K562 (cell line): ENCODE measurements around the gene METTL6. TPM values are rescaled to one million over a fixed set of nuclear protein-coding genes. Genes with fewer than 3 reads are reported as not detected.

Experiments
- ATAC-seq: fragments of 200-7000 bp; cut with Tn5 transposase; 3 replicates; pipeline ENCODE4 v1.9.1; 2020; ENCODE audit warnings: moderate library complexity
- BruUV-seq: library from RNA; stranded (reverse); fragments of 400-500 nt; replicated peaks from 2 replicates; lab custom pipeline; 2021; lab: Mats Ljungman, UMichigan
- CTCF ChIA-PET: fragments of 300-600 bp; formaldehyde crosslinking; extraction: SDS; loops from one replicate; lab custom pipeline; 2021; ENCODE audit warnings: low intra/inter-chr PET ratio; lab: Yijun Ruan, JAX
- POLR2A ChIA-PET: fragments of 300-600, 350-650 bp; sonication (Branson Sonifier 250); formaldehyde crosslinking; extraction: SDS; loops from one replicate; lab custom pipeline; 2021; ENCODE audit warnings: antibody characterized with exemption, inconsistent platforms; lab: Yijun Ruan, JAX
- DNase-seq, 4 experiments: peaks; one replicate each; pipeline versions ENCODE4 v3.0.0 to v3.0.0-alpha.2; 2011 to 2018; ENCODE audit warnings: low spot score in 3 of 4, mixed read lengths in 3 of 4; ENCODE audit errors: extremely low read depth in 1 of 4
- FAIRE-seq: peaks from 2 replicates; lab custom pipeline; 2011; peaks lifted over from hg19 to GRCh38; lab: Jason Lieb, UNC
- H2AFZ ChIP-seq: 2 replicates; pipeline ENCODE4 v1.6.0; 2011; ENCODE audit warnings: low read depth, low read length, control low read depth, inconsistent platforms
- H3K27ac ChIP-seq: fragments of 200-600 bp; 3 replicates; pipeline ENCODE4 v1.8.0; 2011; ENCODE audit warnings: low read depth, mild to moderate bottlenecking, control low read depth, inconsistent platforms, low read length, moderate library complexity, mixed read lengths; ENCODE audit errors: extremely low read depth
- H3K27me3 ChIP-seq, 2 experiments: fragments of 300-600 bp in 1 of 2; 2 replicates in 1 of 2; 3 replicates in 1 of 2; pipeline versions ENCODE4 v1.6.0 to v1.8.0; 2011; ENCODE audit warnings: inconsistent platforms in 2 of 2, low read length in 2 of 2, mild to moderate bottlenecking in 1 of 2, mixed read lengths in 1 of 2, moderate library complexity in 1 of 2; ENCODE audit not compliant: control insufficient read depth in 2 of 2, insufficient read depth in 2 of 2
- H3K36me3 ChIP-seq: fragments of 300-600 bp; 3 replicates; pipeline ENCODE4 v1.8.0; 2011; ENCODE audit warnings: mild to moderate bottlenecking, low read length, inconsistent platforms; ENCODE audit not compliant: control insufficient read depth, insufficient read depth
- H3K4me1 ChIP-seq, 2 experiments: fragments of 200-600 bp in 1 of 2; replicated peaks in 1 of 2; 2 replicates in 1 of 2; 3 replicates in 1 of 2; pipeline versions ENCODE4 v1.5.1 to v1.8.0; 2011; ENCODE audit warnings: inconsistent platforms in 2 of 2, low read length in 2 of 2, mild to moderate bottlenecking in 1 of 2, mixed read lengths in 1 of 2, moderate library complexity in 1 of 2; ENCODE audit not compliant: control insufficient read depth in 2 of 2, insufficient read depth in 2 of 2
- H3K4me2 ChIP-seq: 2 replicates; pipeline ENCODE4 v1.6.1; 2011; ENCODE audit warnings: low read length, control low read depth, inconsistent platforms, mixed read lengths; ENCODE audit not compliant: insufficient read depth
- H3K4me3 ChIP-seq: fragments of 200-600 bp; sonication (generic), shearing (Covaris generic); 2 replicates; pipeline ENCODE4 v1.5.1; 2016; ENCODE audit warnings: control low read depth, inconsistent platforms
- H3K79me2 ChIP-seq: fragments of 200-600 bp; 3 replicates; pipeline ENCODE4 v1.8.0; 2011; ENCODE audit warnings: low read length, inconsistent platforms; ENCODE audit not compliant: control insufficient read depth, insufficient read depth
- H3K9ac ChIP-seq, 2 experiments: 2 replicates each; pipeline versions ENCODE4 v1.6.0 to v1.6.1; 2011; ENCODE audit warnings: low read depth in 2 of 2, low read length in 2 of 2, control low read depth in 1 of 2, inconsistent platforms in 1 of 2, mild to moderate bottlenecking in 1 of 2, mixed read lengths in 1 of 2; ENCODE audit not compliant: insufficient read depth in 1 of 2
- H3K9me1 ChIP-seq: one replicate; pipeline ENCODE4 v1.6.0; 2011; ENCODE audit warnings: inconsistent platforms, mild to moderate bottlenecking, low read length, moderate library complexity; ENCODE audit not compliant: control insufficient read depth, insufficient read depth
- H3K9me3 ChIP-seq: replicated peaks from 2 replicates; pipeline ENCODE4 v1.5.1; 2011; ENCODE audit warnings: low read depth, low read length, inconsistent platforms; ENCODE audit not compliant: control insufficient read depth, insufficient read depth
- H4K20me1 ChIP-seq: replicated peaks from 2 replicates; pipeline ENCODE4 v1.6.1; 2011; ENCODE audit warnings: low read length, inconsistent platforms, mixed read lengths; ENCODE audit not compliant: control insufficient read depth, insufficient read depth
- JUND ChIP-seq, 2 experiments: IDR thresholded peaks; 2 replicates in 1 of 2; 3 replicates in 1 of 2; pipeline ENCODE4 v1.6.1; 2011; ENCODE audit warnings: borderline replicate concordance in 2 of 2, low read depth in 2 of 2, low read length in 2 of 2, improper control_type of control experiment in 1 of 2, missing biosample characterization in 1 of 2, missing genetic modification characterization in 1 of 2, missing genetic modification reagents in 1 of 2
- NFIC ChIP-seq: fragments of 450-650 bp; IDR thresholded peaks from 2 replicates; pipeline ENCODE4 v1.6.1; 2017; ENCODE audit warnings: mild to moderate bottlenecking, inconsistent platforms
- ZNF175 ChIP-seq: fragments of 200-800 bp; sonication (Bioruptor generic); IDR thresholded peaks from 2 replicates; pipeline ENCODE4 v1.6.1; 2016; ENCODE audit warnings: low read depth, mild to moderate bottlenecking, missing genetic modification characterization, missing compliant biosample characterization
- ZNF384 ChIP-seq: IDR thresholded peaks from 2 replicates; pipeline ENCODE4 v1.6.1; 2012; ENCODE audit warnings: low read depth, low read length, improper control_type of control experiment
- WGBS: fragments of 100-300 bp; shearing (Covaris generic); methylation state at CpG from one replicate; pipeline ENCODE4 v1.1.6; 2016; ENCODE audit warnings: low coverage, mixed read lengths; ENCODE audit not compliant: insufficient coverage; ENCODE audit errors: missing lambda C conversion rate; 5-methylcytosine and 5-hydroxymethylcytosine counted together
- in situ Hi-C: fragments of 300-500 bp; cut with MboI; formaldehyde crosslinking; loops from 4 replicates; pipeline ENCODE4 v1.15.0; 2018; ENCODE audit warnings: inconsistent platforms, mixed read lengths
- intact Hi-C: fragments of 100-400 bp; cut with micrococcal nuclease; formaldehyde crosslinking; loops from 2 replicates; pipeline ENCODE4 v1.14.2; 2022
- polyA plus RNA-seq, 8 experiments: library from polyadenylated mRNA; depleted of rRNA in 4 of 8; stranded (reverse) in 5 of 8; unstranded in 3 of 8; fragments of >200 nt; fragmentation: Nextera tagmentation in 2 of 8; fragmentation: Illumina TruSeq in 1 of 8; extraction: Ambion mirVana in 2 of 8; extraction: Trizol in 1 of 8; gene quantifications; 2 replicates each; pipeline versions ENCODE4 v1.2.1 to v1.2.3, GENCODE V29; 2011 to 2014; ENCODE audit warnings: inconsistent platforms in 1 of 8, missing spikeins in 1 of 8
- total RNA-seq, 7 experiments: library from RNA; depleted of rRNA in 6 of 7; stranded (reverse); fragments of >200 nt in 6 of 7; fragmentation: Illumina TruSeq in 2 of 7; extraction: Trizol in 2 of 7; gene quantifications; 2 replicates each; pipeline versions ENCODE4 v1.2.1 to v1.2.3, GENCODE V29; 2011 to 2021; ENCODE audit warnings: low replicate concordance in 1 of 7
- TF ChIP-seq, protein P1 (sequence below): fragments of 450-650 bp; IDR thresholded peaks from 2 replicates; pipeline ENCODE4 v1.6.1; 2017; ENCODE audit warnings: antibody characterized with exemption

Gene METTL6
- total and polyA plus RNA-seq, 9 of the 15 experiments (the other 6 are each of a cell fraction or from before 2014, with no cell fraction given), result 18.8 to 61.5 (median 33.9) TPM

DNA sequence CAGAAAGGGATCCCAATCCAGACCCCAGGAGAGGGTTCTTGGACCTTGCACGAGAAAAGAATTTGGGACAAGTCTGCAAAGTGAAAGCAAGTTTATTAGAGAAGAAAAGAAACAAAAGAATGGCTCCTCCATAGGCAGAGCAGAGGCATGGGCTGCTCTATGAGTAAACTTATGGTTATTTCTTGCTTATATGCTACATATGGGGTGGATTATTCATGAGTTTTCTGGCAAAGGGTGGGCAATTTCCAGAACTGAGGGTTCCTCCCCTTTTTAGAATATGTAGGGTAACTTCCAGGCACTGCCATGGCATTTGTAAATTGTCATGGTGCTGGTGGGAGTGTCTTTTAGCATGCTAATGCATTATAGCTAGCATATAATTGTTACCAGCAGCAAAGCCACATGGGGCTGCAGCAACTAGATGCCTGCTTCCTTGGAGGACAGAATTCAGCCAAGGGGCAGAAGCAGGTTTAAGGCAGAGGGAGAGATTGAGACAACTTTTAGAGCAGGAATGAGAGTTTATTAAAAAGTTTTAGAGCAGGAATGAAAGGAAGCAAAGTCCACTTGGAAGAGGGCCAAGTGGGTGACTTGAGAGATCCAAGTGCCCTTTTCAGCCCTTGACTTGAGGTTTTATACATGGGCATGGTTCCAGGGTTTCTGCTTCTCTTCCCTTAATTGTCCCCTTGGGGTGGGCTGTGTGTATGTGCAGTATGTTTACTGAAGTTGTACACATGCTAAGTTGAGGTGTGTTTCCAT lies 41.3 kb downstream of the METTL6 start:
- no peaks in the 10 kb centered on the region; the same call in 2 of the 3 replicates for H3K36me3 ChIP-seq
- no peaks in the 10 kb centered on the region; a peak in 2 of 5 replicates for H3K27me3 ChIP-seq
- intact Hi-C loops, result no loop called here
- CTCF ChIA-PET, result no interaction called here
- WGBS, result 0% methylated on average over 1 of the region's 1 CpG
- in situ Hi-C loops, result loop anchor here (10.0 kb wide), 1 partner anchor 271 kb away; no protein-coding TSS in a partner anchor
- H3K4me1 ChIP-seq, result peaks cover 0 to 7% of the 10 kb centered on the region in 2 experiments; a peak in 2 of 5 replicates
- H3K79me2 ChIP-seq, result no peaks in the 10 kb centered on the region
- BruUV-seq, result no TSS peak
- no peak for DNase-seq
- peak; percentile 88 for TF ChIP-seq NFIC
- TF ChIP-seq ZNF175 (CRISPR knock-in tag), result no peak
- TF ChIP-seq ZNF384, result no peak
- no peak for TF ChIP-seq JUND (IDR thresholded peaks at IDR 0.05; ENCODE audit: borderline replicate concordance, low read depth, low read length)
- TF ChIP-seq JUND (tag; IDR thresholded peaks at IDR 0.05; ENCODE audit: borderline replicate concordance, low read depth, low read length), result no peak
- TF ChIP-seq, protein P1, sequence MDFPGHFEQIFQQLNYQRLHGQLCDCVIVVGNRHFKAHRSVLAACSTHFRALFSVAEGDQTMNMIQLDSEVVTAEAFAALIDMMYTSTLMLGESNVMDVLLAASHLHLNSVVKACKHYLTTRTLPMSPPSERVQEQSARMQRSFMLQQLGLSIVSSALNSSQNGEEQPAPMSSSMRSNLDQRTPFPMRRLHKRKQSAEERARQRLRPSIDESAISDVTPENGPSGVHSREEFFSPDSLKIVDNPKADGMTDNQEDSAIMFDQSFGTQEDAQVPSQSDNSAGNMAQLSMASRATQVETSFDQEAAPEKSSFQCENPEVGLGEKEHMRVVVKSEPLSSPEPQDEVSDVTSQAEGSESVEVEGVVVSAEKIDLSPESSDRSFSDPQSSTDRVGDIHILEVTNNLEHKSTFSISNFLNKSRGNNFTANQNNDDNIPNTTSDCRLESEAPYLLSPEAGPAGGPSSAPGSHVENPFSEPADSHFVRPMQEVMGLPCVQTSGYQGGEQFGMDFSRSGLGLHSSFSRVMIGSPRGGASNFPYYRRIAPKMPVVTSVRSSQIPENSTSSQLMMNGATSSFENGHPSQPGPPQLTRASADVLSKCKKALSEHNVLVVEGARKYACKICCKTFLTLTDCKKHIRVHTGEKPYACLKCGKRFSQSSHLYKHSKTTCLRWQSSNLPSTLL, result no peak
- H3K9ac ChIP-seq, result no peak overlapping the region
- no peaks in the 10 kb centered on the region for H4K20me1 ChIP-seq
- no peaks in the 10 kb centered on the region for H3K9me1 ChIP-seq
- POLR2A ChIA-PET, result no interaction called here
- no peak overlapping the region for H2AFZ ChIP-seq
- FAIRE-seq, result no peak
- no peak overlapping the region for H3K4me2 ChIP-seq
- no peaks in the 10 kb centered on the region for H3K9me3 ChIP-seq
- H3K27ac ChIP-seq, result no peak overlapping the region
- no peak for ATAC-seq
- no peak overlapping the region for H3K4me3 ChIP-seq
